HG03521 (cell line): ENCODE data around the gene AMELX.

ENCODE experiments used
- ATAC-seq: cut with Tn5 transposase; IDR thresholded peaks from one replicate; pipeline ENCODE4 v1.9.1; 2021; ENCODE audit warnings: mild to moderate bottlenecking, moderate library complexity; ENCODE audit not compliant: unreplicated experiment

Gene AMELX

DNA sequence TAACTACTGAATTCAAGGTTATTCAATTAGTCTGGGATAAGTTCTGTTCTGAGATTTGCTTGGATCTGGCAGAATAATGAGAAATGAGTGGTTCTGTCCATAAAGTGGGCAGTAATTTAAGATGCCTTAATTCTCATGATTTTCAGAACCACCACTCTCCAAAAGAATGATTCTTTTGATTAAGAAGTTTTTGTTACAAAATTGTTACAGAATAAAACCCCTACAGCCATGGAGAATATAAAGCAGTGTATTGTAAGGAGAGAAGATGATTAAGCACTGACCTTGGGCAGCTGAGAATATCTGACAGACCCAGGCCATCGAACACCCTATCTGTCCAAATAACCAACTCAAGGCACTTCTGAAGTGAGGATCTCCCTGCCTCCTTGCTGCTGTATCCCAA lies 12.4 kb downstream of the AMELX start:
- ATAC-seq: no peak

DNA sequence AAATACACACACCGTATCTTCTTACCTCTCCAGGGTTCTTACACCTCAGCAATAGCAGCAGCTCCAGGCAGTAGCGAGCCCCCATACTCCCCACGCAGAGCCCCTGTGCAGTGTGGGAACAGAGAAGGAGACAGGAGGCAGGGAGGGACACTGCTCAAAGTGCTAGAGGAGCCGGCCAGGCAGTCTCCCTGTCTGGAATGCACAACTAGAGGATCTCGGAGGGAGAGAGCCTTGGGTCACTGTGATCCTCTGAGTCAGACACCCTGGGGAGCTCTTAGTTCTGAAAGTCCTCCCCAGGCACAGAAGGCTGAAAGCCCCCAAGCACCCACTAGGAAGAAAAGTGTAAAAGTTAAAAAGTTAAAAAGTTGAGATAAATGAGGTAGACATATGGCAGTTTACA lies 16.0 kb downstream of the AMELX start:
- ATAC-seq: no peak

DNA sequence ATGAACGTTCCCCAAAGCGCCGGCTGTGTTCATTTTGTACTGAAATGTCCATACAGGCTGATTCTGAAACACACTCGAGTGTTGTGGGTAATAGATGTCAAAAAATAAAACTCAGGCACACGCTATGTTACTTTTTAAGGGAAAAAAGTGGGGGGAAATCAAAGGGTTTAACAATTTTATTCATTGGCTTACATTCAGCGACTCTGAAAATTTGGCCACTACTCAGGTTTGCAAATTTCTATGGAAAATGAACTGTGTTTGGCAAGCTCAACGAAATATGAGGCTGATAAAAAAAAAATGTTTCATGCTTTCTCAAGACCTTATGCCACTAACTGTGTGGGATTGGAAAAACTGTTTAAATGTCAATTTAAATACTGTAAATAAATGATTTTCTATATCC lies 18.5 kb downstream of the AMELX start:
- no peak for ATAC-seq

GRCh38 chrX:11319806-11320520 lies 26.8 kb downstream of the AMELX start:
- ATAC-seq: no peak

DNA sequence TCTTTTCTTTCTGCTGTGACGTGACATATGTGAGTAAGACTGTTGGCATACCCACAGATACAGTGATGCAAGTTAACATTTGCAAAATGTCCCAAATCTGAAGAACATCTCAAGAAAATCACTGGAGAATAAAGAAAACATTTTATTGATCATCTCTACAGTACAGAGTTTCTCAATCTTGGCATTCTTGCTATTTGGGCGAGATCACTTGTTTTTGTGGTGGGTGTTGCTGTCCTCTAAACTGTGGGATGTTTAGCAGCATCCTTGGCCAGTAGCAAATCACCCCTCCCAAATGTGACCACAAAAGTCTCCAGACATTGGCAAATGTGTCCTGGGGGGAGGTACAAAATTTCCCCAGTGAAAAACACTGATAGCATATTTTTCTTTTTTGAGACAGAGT lies 28.8 kb downstream of the AMELX start:
- ATAC-seq: no peak

DNA sequence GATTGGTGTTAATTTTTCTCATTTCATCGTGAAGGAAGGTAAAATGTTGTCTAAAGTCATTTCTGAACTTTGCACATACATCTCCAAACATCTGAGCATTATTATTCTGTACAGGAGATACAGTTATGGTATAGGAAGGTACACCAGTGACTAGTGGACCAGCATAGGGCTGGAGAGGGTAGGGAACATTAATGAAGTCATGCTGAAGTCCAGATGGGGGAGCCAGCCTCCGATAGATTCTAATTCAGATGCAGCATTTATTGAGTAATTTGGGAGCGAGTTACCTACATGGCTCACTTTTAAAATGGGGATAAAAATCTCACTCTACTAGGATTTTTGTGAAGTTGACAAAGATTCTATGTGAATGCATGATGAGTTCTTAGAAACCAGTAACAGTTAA lies 34.9 kb downstream of the AMELX start:
- ATAC-seq: no peak

- no peak for ATAC-seq
Observed at GRCh38 chrX:11329021-11329420, 35.8 kb downstream of the AMELX start.

DNA sequence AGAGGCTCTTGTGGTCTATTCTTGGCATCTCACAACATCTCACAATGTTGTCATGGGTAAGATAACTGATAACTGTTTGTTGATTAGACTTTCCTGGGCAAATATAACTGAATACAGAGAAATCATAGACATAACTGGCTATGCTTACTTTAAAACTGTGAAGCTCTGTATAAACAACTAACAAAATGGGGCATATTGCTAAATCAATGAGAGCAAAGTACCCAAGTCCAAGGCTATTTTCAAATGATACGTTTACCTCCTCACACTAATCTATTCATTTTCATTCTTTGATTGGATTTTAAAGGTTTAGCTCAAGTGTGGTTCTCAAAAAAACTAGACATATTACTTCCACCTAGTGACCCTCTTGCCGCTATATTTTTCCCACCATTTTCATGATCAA lies 38.6 kb downstream of the AMELX start:
- ATAC-seq: no peak

DNA sequence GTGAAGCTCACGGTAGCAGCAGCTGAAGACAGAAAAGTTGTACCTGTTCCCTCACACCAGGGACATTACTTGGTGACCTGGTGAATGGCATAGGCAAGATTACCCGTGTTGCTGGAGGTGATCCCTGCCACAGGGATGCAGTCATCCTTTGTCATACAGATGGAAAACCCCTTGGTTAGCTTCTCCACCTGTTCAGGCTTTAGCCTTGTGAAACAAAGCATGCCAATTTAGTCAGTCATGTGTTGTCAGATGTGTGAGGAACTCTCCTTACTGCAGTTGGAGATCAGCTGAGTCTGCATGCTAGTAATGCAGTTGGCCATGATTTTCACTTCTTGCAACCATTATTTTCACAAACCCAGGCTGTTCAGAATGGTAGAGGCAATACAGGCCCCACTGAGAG lies 41.0 kb downstream of the AMELX start:
- no peak for ATAC-seq

DNA sequence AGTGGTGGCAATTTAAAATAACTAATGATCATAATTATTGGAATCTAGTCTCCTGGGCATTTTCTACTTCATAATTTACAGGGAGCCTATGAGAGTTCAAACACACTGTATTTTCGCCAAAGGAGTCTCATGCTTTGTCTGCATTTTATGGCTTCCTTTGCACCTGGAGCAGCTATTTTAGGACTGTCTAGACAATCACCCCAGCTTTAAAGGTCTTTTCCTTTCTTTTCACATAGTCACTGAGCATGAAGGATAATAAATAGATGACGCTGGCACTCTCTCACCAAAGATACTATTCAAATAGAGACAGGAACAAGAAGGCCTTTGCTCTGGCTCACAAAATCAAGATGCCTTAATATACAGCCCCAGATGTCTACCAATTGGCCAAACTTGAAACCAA lies 43.0 kb downstream of the AMELX start:
- ATAC-seq: no peak

GRCh38 chrX:11337292-11338009 lies 44.2 kb downstream of the AMELX start:
- ATAC-seq: no peak

- ATAC-seq: peak; percentile 75
Observed at GRCh38 chrX:11341274-11342201, 48.3 kb downstream of the AMELX start.

- no peak for ATAC-seq
Observed at GRCh38 chrX:11342673-11343072, 49.5 kb downstream of the AMELX start.

DNA sequence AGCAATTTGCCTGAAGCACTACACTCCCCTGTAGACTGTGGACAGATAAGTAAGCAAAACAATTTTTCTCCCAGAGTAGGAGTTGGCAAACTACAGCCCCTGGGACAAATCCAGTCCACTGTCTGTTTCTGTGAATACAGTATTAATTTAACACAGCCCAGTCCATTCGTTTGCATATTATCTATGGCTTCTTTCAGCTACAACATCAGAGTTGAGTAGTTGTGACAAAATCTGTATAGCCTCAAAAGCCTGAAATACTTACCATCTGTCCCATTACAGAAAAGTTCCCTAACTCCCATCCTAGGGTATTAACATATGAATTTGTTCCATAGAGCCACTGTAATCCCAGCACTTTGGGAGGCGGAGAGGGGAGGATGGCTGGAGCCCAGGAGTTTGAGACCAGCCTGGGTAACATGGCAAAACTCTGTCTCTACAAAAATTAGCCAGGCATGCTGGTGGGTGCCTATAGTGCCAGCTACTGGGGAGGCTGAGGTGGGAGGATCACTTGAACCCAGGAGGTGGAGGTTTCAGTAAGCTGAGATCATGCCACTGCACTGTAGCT lies 53.0 kb downstream of the AMELX start:
- ATAC-seq: no peak

DNA sequence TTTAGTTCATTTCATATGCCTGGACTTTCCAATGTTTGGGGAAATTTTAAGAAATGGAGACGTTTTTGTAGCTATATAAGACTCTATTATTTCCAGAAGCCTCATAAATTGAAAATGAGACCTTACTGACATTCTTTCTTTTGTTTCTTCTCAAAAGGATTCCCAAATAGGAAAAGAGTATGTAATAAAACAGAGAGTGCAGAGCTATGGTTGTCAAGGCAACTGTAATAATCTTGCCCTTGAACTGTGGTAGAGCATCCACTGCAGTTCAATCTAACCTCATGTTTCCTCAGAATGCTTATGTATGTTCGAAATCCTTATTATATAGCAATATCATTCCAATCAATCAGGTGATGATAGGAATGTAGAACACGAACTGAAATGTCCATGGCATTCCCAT lies 54.1 kb downstream of the AMELX start:
- ATAC-seq: no peak

DNA sequence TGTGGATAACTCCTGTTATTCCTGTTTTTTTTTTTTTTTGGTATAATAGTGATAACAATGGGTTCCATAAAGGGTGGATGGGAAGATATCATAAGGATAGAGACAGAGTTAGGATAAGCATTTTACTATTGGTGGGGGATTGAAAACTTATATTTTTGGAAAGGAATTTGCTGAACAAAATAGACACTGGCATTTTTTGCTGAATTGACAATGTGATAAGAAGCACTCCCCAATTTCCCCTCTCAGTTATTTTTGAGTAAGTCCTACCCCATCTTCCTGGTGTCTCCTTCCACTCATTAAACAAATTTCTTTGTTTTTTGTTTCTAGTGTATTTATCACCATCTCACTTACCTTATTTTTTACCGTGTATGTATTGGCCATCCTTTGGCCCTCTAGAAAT lies 55.8 kb downstream of the AMELX start:
- no peak for ATAC-seq

GRCh38 chrX:11349661-11350337 lies 56.6 kb downstream of the AMELX start:
- no peak for ATAC-seq
